ENCODE data around the gene CPNE6.
A peak's percentile ranks its signal among the peaks of the same experiment; 100 is the strongest.
"Not testable (repeated sequence)": the region's sequence is repeated elsewhere in the genome, so short reads cannot be mapped to it uniquely, and the experiment has no call there.

Gene CPNE6

GRCh38 chr14:24088095-24088494, 16.7 kb downstream of the CPNE6 start:
- no peak for DNase-seq

DNA sequence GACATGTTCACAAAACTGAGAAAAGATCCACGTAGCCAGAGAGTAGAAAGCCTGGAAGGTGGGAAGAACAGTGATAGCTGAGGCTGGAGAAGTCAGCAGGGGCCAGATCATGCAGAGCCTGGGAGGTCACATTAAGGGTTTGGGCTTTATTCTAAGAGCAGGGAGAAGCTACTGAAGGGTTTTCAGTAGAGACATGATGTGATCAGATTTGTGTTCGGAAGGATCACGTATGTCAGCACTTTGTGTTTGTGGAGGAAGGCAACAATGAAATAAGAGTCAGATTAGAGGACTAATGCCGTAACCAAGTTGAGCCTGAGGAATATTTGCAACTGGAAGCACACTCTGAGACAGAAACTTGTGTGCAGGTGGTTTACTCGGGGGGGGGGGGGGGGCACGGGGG, 18.5 kb downstream of the CPNE6 start:
- DNase-seq, result no peak

DNA sequence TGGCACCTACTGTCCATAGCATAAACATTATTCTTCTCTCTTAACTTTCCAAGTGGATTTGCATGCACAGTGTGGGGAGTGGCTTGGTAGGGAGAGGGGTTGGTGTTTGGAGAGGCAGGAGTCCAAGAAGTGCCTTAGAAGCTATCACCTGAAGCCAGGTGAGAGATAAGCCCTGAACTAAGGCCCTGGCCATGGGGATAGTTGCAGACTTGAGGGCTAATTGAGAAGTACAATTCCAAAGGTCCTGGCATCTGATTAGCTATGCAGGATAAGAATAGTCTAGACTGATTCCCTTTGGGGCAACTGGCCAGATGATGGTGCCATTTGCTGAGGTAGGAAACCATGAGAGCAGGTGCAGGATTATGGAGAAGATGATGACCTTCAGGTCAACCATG, 20.7 kb downstream of the CPNE6 start:
- DNase-seq, result no peak

GRCh38 chr14:24092505-24093206, 21.3 kb downstream of the CPNE6 start:
- no peak for DNase-seq

GRCh38 chr14:24093207-24093900, 22.0 kb downstream of the CPNE6 start:
- DNase-seq, result no peak

GRCh38 chr14:24093901-24094840, 22.8 kb downstream of the CPNE6 start, which contains the start of gene PCK2:
Gene PCK2, plus strand, starts transcription at chr14:24094311. Its CDS starts 95 bp downstream, at chr14:24094406.
- DNase-seq, result peak; percentile 76 to 80

GRCh38 chr14:24094841-24095270, 23.5 kb downstream of the CPNE6 start:
- DNase-seq, result no peak

DNA sequence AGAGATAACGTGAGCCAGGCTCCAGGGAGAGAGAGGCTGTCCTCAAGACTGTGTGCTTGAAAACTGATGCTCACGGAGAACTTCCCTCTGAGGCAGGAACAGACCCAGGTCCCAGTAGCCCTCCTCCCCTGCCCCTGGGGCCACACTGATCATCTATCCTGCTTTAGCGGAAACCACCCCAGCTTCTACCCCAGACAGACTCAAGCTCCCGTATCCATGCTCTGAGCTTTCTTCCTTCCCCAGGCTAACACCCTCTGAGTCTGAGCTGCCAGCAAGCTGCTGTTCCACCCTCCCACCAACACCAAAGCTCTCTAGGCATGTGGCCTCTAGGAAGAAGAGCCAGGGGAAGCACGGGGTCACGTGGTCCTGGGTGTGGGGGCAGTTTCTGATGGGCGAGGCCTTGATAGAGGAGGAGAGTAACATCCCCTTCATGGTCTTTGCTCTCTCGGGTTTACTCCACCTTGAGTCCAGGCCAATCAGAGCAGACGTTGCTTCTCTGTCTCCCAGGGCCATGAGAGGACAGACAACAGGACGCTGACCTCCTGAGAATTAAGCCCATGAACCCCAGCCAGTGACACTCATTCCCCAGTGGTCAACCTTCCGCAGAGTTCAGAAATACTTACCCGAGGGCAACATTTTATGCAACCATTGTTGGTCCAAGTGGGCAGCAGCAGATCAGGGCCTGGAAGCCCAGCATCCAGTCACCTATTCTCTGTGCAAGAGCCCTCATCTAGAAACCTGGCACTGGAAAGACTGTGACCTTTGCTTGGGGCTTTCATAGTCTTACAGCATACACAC, 24.1 kb downstream of the CPNE6 start:
- peak; percentile 47 to 57 for DNase-seq

- DNase-seq, result no peak
Observed at GRCh38 chr14:24096545-24097181, 25.3 kb downstream of the CPNE6 start.

DNA sequence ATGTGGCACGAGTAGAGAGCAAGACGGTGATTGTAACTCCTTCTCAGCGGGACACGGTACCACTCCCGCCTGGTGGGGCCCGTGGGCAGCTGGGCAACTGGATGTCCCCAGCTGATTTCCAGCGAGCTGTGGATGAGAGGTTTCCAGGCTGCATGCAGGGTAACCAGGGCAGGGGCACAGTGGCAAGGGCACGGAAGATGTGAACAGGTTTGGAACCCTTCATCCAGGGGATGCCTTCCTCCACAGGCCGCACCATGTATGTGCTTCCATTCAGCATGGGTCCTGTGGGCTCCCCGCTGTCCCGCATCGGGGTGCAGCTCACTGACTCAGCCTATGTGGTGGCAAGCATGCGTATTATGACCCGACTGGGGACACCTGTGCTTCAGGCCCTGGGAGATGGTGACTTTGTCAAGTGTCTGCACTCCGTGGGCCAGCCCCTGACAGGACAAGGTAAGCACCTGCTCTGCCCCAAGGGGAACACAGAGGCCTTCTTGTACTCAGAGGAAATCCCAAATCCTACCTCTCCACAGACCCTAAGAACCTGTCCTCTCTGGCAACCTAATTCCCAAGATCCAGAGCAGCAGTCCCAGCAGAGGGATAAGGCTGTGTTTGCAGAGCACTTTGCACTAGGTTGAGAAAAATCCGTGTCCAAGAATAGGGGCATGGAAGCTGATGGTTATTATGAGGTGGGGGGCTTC, 27.0 kb downstream of the CPNE6 start:
- DNase-seq, result no peak

GRCh38 chr14:24098927-24099813, 27.8 kb downstream of the CPNE6 start:
- DNase-seq, result no peak

DNA sequence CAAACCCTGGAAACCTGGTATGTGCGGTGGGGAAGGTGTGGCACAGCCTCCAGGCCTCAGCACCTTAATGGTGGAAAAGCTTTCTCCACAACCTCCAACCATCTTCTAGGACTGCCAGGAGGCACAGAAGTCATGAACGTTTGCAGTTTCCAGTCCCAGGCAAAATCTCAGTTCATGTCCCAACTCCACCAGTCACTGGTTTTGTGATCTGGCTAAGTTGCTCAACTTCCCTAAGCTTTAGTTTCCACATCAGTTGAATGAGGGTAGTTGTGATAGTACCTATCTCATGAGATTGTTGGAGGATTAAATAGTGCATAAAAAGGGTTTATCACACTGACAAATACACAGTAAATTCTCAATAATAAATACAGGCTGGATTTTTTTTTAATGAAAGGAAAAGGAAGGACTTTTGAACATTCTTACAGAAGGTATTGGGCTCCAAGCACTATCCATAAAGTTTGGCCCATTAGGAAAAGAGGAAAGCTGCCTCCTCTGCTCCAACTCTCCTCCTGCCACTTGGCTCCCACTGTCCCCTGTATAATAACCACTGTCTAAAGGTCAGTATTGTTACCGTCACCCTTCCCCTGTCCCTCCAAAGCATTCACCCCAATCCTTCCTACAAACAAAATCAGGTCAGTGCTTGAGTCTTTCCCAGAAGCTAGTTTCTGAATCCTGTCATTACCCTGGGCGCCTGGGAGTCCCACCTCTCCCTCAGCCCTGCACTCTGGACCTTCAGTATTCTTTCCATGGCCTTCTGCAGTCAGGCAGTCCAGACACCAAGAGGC, 29.0 kb downstream of the CPNE6 start:
- DNase-seq, result no peak

DNA sequence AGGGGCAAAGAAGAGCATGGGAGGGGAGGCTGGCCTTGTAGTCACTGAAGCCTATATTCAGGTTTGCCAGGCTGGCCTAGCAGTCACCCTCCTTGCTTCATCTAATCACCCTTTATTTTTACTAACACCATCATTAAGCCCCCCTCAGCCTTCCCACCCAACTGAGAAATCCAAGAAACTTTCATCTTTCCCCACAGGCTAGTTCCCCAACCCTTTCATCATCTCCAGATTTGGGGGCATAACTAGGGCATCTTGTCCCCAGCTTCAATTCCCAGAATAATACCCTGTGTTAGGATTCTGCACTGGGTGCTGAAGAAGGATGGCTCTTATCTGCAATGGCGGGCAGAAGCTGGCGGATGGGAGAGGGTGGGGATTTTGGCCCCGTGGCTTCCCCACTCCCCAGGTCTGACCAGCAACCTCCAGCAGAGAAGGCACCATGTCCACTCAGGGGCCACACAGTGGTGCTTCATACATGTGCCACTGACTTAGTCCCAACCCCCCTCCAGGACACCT, 29.7 kb downstream of the CPNE6 start:
- DNase-seq, result no peak

- no peak for DNase-seq
Observed at GRCh38 chr14:24102357-24103048, 31.1 kb downstream of the CPNE6 start.

DNA sequence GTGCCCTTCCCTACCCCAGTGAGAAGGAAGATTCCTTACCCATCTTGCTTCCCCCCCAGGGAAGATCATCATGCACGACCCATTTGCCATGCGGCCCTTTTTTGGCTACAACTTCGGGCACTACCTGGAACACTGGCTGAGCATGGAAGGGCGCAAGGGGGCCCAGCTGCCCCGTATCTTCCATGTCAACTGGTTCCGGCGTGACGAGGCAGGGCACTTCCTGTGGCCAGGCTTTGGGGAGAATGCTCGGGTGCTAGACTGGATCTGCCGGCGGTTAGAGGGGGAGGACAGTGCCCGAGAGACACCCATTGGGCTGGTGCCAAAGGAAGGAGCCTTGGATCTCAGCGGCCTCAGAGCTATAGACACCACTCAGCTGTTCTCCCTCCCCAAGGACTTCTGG, 32.1 kb downstream of the CPNE6 start:
- no peak for DNase-seq

- DNase-seq, result not testable (repeated sequence)
Observed at GRCh38 chr14:24105609-24106239, 34.4 kb downstream of the CPNE6 start.

- DNase-seq, result no peak
Observed at GRCh38 chr14:24106672-24107271, 35.4 kb downstream of the CPNE6 start.

All from CD4-positive, alpha-beta T cell treated with Interferon alpha-2 for 1 hour (primary cell).